GM12874 (cell line): Measurements from ENCODE around the gene SCYGR4.

ENCODE experiments used
- TF ChIP-seq, protein P1 (sequence below): IDR thresholded peaks from 2 replicates; pipeline ENCODE4 v1.5.1; 2011; ENCODE audit warnings: low read depth, mild to moderate bottlenecking, control low read depth, low read length, moderate library complexity; ENCODE audit not compliant: insufficient read depth

Gene SCYGR4

DNA sequence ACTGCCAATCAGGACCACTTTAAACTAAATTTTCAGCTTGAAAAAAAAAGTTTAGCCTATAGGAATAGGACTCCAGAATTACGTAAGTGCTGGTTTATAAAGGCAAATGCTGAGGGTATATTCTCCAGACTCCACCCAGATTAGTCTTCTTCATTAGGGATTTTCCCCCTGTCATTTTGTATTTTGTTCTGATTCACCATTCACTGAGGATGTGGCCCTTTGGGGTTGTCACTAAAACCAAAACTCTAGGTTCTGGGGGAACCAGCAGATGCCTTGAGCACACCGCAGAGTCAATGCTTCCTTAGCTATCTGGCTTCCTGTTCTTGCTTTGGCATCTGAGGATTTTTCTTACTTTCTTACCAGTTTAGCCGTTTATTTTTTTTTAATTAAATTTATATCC lies 10.5 kb downstream of the SCYGR4 start:
- TF ChIP-seq, protein P1, sequence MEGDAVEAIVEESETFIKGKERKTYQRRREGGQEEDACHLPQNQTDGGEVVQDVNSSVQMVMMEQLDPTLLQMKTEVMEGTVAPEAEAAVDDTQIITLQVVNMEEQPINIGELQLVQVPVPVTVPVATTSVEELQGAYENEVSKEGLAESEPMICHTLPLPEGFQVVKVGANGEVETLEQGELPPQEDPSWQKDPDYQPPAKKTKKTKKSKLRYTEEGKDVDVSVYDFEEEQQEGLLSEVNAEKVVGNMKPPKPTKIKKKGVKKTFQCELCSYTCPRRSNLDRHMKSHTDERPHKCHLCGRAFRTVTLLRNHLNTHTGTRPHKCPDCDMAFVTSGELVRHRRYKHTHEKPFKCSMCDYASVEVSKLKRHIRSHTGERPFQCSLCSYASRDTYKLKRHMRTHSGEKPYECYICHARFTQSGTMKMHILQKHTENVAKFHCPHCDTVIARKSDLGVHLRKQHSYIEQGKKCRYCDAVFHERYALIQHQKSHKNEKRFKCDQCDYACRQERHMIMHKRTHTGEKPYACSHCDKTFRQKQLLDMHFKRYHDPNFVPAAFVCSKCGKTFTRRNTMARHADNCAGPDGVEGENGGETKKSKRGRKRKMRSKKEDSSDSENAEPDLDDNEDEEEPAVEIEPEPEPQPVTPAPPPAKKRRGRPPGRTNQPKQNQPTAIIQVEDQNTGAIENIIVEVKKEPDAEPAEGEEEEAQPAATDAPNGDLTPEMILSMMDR: no peak

DNA sequence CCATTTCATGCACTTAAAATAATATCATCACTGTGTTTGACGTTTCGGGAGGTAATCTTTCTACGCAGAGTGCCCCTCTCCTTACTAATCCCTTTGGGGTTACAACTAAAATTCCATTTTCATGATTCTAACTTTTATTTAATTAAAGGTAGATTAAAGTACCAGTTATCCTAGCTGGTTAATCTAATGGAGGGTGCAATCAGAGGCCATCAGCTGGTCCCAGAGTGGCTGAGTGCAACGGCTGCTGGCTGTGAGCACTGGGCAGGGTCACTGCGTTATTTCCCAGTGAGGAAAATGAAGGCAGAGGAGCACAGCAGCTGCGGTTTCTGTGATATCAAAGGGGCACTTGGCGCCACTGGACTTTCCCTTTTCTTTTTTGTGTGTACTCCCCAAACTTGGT lies 12.1 kb downstream of the SCYGR4 start:
- TF ChIP-seq, protein P1: no peak

DNA sequence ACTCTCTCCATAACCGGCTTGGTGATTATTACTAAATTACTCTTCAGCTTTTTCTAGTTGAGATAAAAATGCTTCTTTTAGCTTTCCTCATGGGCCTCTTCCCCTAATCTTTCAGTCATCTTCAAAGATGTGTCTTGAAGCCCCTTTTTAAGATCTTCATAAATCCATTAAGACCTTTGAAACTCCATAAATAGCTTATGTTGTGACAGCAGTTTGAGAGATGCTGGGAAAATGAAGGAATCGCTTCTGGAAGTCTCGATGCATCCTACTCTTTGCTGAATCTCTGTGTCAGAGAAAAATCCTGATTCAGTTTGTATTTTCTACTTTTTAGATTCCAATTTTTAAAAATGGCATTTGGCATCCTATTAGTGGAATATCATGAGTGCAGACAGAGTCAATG lies 13.0 kb downstream of the SCYGR4 start:
- TF ChIP-seq, protein P1: no peak

DNA sequence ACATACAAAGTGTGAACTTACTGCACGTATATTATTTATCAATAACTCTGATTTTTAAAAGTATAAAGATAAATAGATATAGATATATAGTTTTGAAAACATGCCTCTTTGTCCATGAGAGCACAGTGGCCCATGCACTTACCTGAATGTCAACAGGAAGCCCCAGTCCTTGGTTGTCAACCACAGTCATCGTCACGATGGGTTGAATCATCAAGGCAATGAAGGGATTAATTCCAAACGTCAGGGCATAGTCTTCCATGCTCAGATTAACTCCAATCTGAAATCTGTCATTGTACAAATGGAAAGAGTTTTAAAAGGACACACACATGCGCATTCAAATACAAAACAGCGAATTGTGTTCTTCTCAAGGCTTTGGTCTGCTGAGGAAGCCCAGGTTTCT lies 15.5 kb downstream of the SCYGR4 start:
- TF ChIP-seq, protein P1: no peak

DNA sequence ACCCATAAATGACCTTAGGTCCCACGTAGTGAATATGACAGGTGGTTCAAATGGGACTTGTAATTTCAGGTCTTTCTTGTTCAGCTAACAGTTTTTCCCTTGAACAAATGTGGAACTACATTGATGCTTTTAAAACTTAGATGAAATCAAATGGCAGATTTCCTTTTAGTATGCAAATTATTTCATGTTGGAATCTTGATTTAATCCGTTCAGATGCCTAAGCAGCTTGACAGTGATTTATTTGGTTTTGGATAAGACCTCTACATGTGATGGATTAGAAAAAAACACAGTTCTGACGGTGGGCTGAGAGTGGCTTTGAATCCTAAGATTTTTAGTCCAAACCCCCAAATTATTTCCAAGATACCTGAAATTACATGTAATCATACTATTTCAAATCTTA lies 16.9 kb downstream of the SCYGR4 start:
- TF ChIP-seq, protein P1: no peak

DNA sequence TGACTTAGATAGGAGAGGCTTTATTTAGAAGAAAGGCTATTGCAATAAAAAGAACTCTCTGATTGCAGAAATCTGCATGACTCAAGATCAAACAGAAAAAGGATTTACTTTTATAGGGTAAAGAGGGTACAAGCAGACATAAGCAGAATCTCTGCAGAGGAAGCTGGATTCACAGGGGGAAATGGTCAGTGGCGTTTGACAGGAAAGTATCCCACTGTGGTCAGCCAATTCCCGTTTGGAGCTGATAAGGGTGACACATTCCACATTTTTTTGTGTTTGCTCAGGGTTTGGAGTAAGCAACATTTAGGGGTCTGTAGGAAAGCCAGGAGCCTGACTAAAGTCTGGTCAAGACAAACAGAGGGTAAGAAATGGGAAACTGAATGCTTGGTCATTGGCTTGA lies 25.4 kb downstream of the SCYGR4 start:
- TF ChIP-seq, protein P1: no peak

DNA sequence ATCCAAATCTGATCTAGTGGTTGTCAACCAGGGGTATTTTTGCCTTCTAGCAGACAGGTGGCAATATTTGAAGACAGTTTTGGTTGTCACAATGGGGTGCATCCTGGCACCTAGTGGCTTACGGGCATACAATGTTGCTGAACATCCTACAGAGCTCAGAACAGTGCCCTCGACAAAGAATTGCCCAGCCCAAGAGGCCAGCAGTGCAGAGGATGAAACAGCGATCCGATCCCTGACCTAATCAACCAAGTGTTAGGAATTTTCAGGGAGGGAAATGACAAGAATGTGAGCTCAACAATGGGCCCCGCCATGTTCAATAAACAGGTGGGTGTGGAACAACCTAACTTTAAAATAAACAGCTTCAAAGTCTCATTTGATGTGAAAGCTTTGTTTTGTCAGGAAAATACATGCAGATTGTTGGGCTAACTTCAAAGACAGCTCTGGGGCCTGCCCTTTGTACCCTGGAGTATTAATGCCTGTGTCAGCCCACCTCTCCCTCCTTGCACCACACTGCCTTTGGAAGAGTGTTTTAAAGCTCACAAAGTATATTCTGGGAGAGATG lies 26.8 kb downstream of the SCYGR4 start:
- TF ChIP-seq, protein P1: no peak

DNA sequence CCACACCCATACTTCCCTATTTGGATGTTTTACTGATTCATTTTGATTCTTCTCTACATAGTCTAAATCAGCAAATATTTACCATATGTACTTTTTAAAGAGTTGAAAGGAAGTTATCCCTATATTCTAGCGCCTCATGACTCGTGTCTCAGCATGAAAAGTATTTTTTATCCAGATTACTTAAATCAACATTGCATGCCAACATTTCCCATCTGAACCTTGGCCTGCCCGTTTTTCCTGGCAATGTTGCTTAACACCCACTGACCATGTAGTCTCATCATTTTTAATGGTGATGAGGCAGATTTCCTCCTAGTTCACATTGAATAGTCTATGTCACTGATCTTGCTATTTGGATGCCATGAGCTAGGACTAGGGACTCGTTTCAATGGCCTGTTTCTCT lies 36.1 kb downstream of the SCYGR4 start:
- TF ChIP-seq, protein P1: no peak
